ENCODE results near the gene HEATR9. TPM values are rescaled to one million over a fixed set of nuclear protein-coding genes. Genes with fewer than 3 reads are reported as not detected.
A peak's percentile ranks its signal among the peaks of the same experiment; 100 is the strongest.

Gene HEATR9
- total RNA-seq, 1 donor from 2014 or later, result not detected

GRCh38 chr17:35847633-35848373 is 20.9 kb downstream of the HEATR9 start:
- Mint-ChIP-seq H3K4me1 (peaks cover 6% of the 10 kb centered on the region), H3K27me3 (ENCODE audit: low read depth) (no peaks in the 10 kb centered on the region), H3K4me3 (no peak overlapping the region), H3K9me3 (no peaks in the 10 kb centered on the region), H3K36me3 (ENCODE audit: low read depth) (peaks cover 37% of the 10 kb centered on the region), H3K27ac (ENCODE audit: unreplicated experiment) (peak overlapping the region; percentile 8)
- DNase-seq (ENCODE audit: low read depth, low spot score), result no peak
- no peak for TF ChIP-seq CTCF (conservative IDR thresholded peaks at IDR 0.05)

GRCh38 chr17:35847006-35847405 is 21.7 kb downstream of the HEATR9 start:
- peaks cover 5% of the 10 kb centered on the region for H3K4me1 Mint-ChIP-seq
- no peak for DNase-seq (ENCODE audit: low read depth, low spot score)
- H3K27ac Mint-ChIP-seq (ENCODE audit: unreplicated experiment), result no peak overlapping the region
- no peaks in the 10 kb centered on the region for H3K27me3 Mint-ChIP-seq (ENCODE audit: low read depth)
- H3K9me3 Mint-ChIP-seq, result no peaks in the 10 kb centered on the region
- peaks cover 41% of the 10 kb centered on the region for H3K36me3 Mint-ChIP-seq (ENCODE audit: low read depth)
- no peak overlapping the region for H3K4me3 Mint-ChIP-seq
- no peak for TF ChIP-seq CTCF (conservative IDR thresholded peaks at IDR 0.05)

- Mint-ChIP-seq H3K4me3 (no peak overlapping the region), H3K27me3 (ENCODE audit: low read depth) (no peaks in the 10 kb centered on the region), H3K9me3 (no peaks in the 10 kb centered on the region), H3K27ac (ENCODE audit: unreplicated experiment) (no peak overlapping the region), H3K36me3 (ENCODE audit: low read depth) (peaks cover 39% of the 10 kb centered on the region), H3K4me1 (peaks cover 1% of the 10 kb centered on the region)
- no peak for TF ChIP-seq CTCF (conservative IDR thresholded peaks at IDR 0.05)
- DNase-seq (ENCODE audit: low read depth, low spot score), result no peak
Observed at GRCh38 chr17:35846055-35846809, 22.5 kb downstream of the HEATR9 start.

GRCh38 chr17:35844547-35844946 is 24.1 kb downstream of the HEATR9 start:
- no peak overlapping the region for H3K4me3 Mint-ChIP-seq
- no peaks in the 10 kb centered on the region for H3K4me1 Mint-ChIP-seq
- no peaks in the 10 kb centered on the region for H3K9me3 Mint-ChIP-seq
- no peak for DNase-seq (ENCODE audit: low read depth, low spot score)
- H3K36me3 Mint-ChIP-seq (ENCODE audit: low read depth), result peaks cover 35% of the 10 kb centered on the region
- no peak for TF ChIP-seq CTCF (conservative IDR thresholded peaks at IDR 0.05)
- H3K27me3 Mint-ChIP-seq (ENCODE audit: low read depth), result no peaks in the 10 kb centered on the region
- peak overlapping the region; percentile 75 for H3K27ac Mint-ChIP-seq (ENCODE audit: unreplicated experiment)

GRCh38 chr17:35843698-35844097 is 25.0 kb downstream of the HEATR9 start:
- peaks cover 33% of the 10 kb centered on the region for H3K36me3 Mint-ChIP-seq (ENCODE audit: low read depth)
- no peak overlapping the region for H3K4me3 Mint-ChIP-seq
- H3K27ac Mint-ChIP-seq (ENCODE audit: unreplicated experiment), result no peak overlapping the region
- no peaks in the 10 kb centered on the region for H3K27me3 Mint-ChIP-seq (ENCODE audit: low read depth)
- no peaks in the 10 kb centered on the region for H3K9me3 Mint-ChIP-seq
- TF ChIP-seq CTCF (conservative IDR thresholded peaks at IDR 0.05), result no peak
- H3K4me1 Mint-ChIP-seq, result no peaks in the 10 kb centered on the region
- no peak for DNase-seq (ENCODE audit: low read depth, low spot score)
